Esophagus muscularis mucosa (tissue), 4 donors: Measurements from ENCODE around the gene PPP1R12C. TPM values are rescaled to one million over a fixed set of nuclear protein-coding genes. Genes with fewer than 3 reads are reported as not detected.

ENCODE experiments used
- DNase-seq: peaks from one replicate; pipeline ENCODE4 v3.0.0-alpha.2; 2017; ENCODE audit errors: extremely low spot score
- H3K27ac ChIP-seq, 4 donors: fragments of 200-600 bp; sonication (generic); replicated peaks in 1 of 4; 1 replicate in 3 of 4; 2 replicates in 1 of 4; pipeline ENCODE4 v1.5.1; 2016 to 2019; ENCODE audit warnings: mild to moderate bottlenecking in 1 of 4
- H3K27me3 ChIP-seq, 4 donors: fragments of 200-600 bp; sonication (generic); one replicate each; pipeline versions ENCODE4 v1.5.1 to v1.6.0; 2016 to 2019
- H3K36me3 ChIP-seq, 4 donors: fragments of 200-600 bp; sonication (generic); one replicate each; pipeline ENCODE4 v1.5.1; 2016 to 2019
- H3K4me1 ChIP-seq, 4 donors: fragments of 200-600 bp; sonication (generic); one replicate each; pipeline ENCODE4 v1.5.1; 2016 to 2019
- H3K4me3 ChIP-seq, 4 donors: fragments of 200-600 bp; sonication (generic); 1 replicate in 2 of 4; 2 replicates in 2 of 4; pipeline ENCODE4 v1.5.1; 2016 to 2019; ENCODE audit warnings: mild to moderate bottlenecking in 4 of 4, moderate library complexity in 1 of 4
- H3K9me3 ChIP-seq, 4 donors: fragments of 200-600 bp; sonication (generic); 1 replicate in 3 of 4; 2 replicates in 1 of 4; pipeline ENCODE4 v1.5.1; 2016 to 2019
- EP300 ChIP-seq: sonication (generic); formaldehyde crosslinking; IDR thresholded peaks from one replicate; pipeline ENCODE4 v1.6.1; 2017; ENCODE audit warnings: antibody characterized with exemption
- POLR2A ChIP-seq: fragments of 450-650 bp; IDR thresholded peaks from one replicate; pipeline ENCODE4 v1.6.1; 2017; ENCODE audit warnings: antibody characterized with exemption, moderate library complexity, mild to moderate bottlenecking, low read depth
- POLR2AphosphoS5 ChIP-seq, 2 donors: sonication (generic); formaldehyde crosslinking; IDR thresholded peaks; one replicate each; pipeline ENCODE4 v1.6.1; 2017; ENCODE audit warnings: antibody characterized with exemption in 2 of 2
- WGBS: methylation state at CpG from one replicate; pipeline ENCODE4 v1.1.5; 2018; 5-methylcytosine and 5-hydroxymethylcytosine counted together
- intact Hi-C: fragments of 100-400 bp; cut with DNase I; formaldehyde crosslinking; loops from one replicate; pipeline ENCODE4 v1.15.1; 2023
- total RNA-seq, 4 donors: library from RNA; depleted of rRNA; stranded (reverse); fragments of >200 nt; gene quantifications; one replicate each; pipeline versions ENCODE4 v1.1.0 to v1.2.1, GENCODE V29; 2016
- TF ChIP-seq, protein P1 (sequence below), 3 experiments: fragments of 200-600 bp in 2 of 3; fragments of 450-650 bp in 1 of 3; sonication (generic) in 2 of 3; IDR thresholded peaks; one replicate each; pipeline ENCODE4 v1.5.1; 2017 to 2019; ENCODE audit warnings: antibody characterized with exemption in 3 of 3, mild to moderate bottlenecking in 2 of 3, moderate library complexity in 1 of 3

PPP1R12C gene
- total RNA-seq, 4 donors from 2014 or later, result 257 to 451 (median 351) TPM

DNA sequence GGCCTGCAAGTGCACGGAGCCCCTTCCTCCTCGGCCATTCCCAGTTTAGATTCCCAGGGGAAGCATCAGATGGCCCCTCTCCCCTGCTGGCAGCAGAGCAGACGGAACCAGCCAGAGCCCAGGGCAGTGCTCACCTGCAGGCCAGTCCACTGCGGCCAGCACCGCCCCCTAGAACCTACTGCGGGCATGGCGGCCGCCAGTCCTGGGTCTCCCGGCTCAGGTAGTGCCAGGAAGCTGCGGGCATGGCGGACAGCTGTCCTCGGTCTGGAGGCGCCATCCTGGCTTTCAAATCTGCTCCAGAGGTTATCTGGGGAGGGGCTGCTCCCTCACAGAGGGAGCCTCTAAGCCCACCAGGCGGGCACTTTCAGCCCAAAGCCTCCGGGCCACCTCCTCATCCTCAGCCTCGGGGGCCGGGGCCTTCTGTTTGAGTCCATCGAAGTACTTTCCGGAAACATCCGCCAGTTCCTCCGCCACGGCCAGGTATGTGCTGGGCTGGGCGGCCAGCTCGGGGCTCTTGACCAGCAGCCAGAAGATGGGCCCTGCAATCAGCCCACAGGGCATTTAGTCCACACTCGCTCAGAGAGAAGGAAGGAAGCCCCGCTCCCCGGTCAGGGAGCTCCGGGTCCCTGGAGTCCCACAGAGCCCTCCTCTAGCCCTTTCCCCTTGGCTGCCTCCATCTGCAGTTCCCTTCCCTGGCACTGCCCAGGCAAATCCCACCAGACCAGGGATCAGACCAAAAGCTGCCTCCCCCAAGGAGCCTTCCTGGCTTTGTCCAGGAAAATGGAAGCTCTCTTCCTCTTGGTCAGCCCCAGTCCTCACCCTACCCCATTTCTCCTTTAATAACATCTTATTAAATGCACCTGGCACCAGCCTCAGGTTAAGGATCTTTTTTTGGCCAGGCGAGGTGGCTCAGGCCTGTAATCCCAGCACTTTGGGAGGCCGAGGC lies 72.4 kb downstream of the PPP1R12C start:
- Histone ChIP-seq H3K4me1 (no peaks in the 10 kb centered on the region), H3K27ac (no peak overlapping the region), H3K4me3 (no peak overlapping the region), H3K36me3 (peaks cover 39 to 95% (median 76%) of the 10 kb centered on the region in 4 donors), H3K9me3 (no peaks in the 10 kb centered on the region), H3K27me3 (no peaks in the 10 kb centered on the region)
- WGBS, result 96% methylated on average over 8 of the region's 30 CpGs
- TF ChIP-seq POLR2AphosphoS5 (IDR thresholded peaks at IDR 0.05), result no peak
- TF ChIP-seq, protein P1, sequence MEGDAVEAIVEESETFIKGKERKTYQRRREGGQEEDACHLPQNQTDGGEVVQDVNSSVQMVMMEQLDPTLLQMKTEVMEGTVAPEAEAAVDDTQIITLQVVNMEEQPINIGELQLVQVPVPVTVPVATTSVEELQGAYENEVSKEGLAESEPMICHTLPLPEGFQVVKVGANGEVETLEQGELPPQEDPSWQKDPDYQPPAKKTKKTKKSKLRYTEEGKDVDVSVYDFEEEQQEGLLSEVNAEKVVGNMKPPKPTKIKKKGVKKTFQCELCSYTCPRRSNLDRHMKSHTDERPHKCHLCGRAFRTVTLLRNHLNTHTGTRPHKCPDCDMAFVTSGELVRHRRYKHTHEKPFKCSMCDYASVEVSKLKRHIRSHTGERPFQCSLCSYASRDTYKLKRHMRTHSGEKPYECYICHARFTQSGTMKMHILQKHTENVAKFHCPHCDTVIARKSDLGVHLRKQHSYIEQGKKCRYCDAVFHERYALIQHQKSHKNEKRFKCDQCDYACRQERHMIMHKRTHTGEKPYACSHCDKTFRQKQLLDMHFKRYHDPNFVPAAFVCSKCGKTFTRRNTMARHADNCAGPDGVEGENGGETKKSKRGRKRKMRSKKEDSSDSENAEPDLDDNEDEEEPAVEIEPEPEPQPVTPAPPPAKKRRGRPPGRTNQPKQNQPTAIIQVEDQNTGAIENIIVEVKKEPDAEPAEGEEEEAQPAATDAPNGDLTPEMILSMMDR (IDR thresholded peaks at IDR 0.05), result no peak
- TF ChIP-seq POLR2A, result no peak
- no peak for TF ChIP-seq EP300
- no peak for DNase-seq
- intact Hi-C loops, result no loop called here

DNA sequence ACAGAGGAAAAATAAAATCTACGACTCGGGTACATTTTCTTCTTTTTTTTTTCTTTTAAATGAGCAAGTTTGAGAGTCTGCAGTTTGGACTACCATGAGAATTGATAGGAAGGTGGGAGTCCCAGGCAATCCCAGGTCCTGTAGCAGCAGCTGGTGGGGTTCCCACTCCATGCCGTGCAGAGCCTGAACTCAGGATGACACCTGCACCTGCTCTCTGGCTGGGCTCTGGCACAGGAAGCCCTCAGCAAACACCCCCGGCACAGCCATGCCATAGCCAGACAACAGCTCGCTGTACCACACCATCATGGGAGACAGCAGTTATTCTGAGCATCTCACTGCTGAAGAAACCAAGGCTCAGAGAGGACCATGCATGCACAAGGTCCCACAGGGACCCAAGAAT lies 73.2 kb downstream of the PPP1R12C start:
- H3K36me3 ChIP-seq, result peaks cover 39 to 88% (median 73%) of the 10 kb centered on the region in 4 donors
- 87% methylated on average over 5 of the region's 5 CpGs for WGBS
- DNase-seq, result no peak

DNA sequence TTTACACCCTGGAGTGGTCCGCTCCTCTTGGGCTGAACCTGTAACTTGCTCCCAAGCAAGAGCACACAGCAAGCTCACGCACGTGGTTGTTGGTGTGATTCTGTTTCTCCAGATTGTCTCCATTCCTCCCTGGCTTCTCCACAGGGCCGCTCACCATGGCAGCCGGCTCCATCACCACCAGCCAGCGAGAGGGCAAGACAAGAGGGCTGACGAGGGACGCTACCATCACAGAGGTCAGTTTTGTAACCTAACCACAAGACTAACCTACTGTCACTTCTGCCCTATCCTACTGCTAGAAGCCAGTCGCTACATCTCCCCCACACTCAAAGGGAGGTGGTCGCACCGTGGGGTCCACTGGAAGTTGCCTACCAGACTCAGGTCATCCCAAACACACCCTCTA lies 74.7 kb downstream of the PPP1R12C start:
- no peak overlapping the region for H3K27ac ChIP-seq
- TF ChIP-seq, protein P1 (IDR thresholded peaks at IDR 0.05), result no peak
- TF ChIP-seq POLR2A (no peak), EP300 (no peak), POLR2AphosphoS5 (IDR thresholded peaks at IDR 0.05) (no peak)
- intact Hi-C loops, result no loop called here
- no peaks in the 10 kb centered on the region for H3K27me3 ChIP-seq
- no peaks in the 10 kb centered on the region for H3K4me1 ChIP-seq
- no peaks in the 10 kb centered on the region for H3K9me3 ChIP-seq
- H3K4me3 ChIP-seq, result no peak overlapping the region
- WGBS, result 92% methylated on average over 11 of the region's 11 CpGs
- peaks cover 25 to 72% (median 57%) of the 10 kb centered on the region in 4 donors for H3K36me3 ChIP-seq
- no peak for DNase-seq

More for the DNA sequence above, 73.2 kb downstream of the PPP1R12C start:
- TF ChIP-seq POLR2A (no peak), EP300 (no peak)
- TF ChIP-seq, protein P1 (IDR thresholded peaks at IDR 0.05), result no peak
- no peak overlapping the region for H3K4me3 ChIP-seq
- intact Hi-C loops, result no loop called here
- no peaks in the 10 kb centered on the region for H3K4me1 ChIP-seq
- H3K9me3 ChIP-seq, result no peaks in the 10 kb centered on the region
- no peak overlapping the region for H3K27ac ChIP-seq
- H3K27me3 ChIP-seq, result no peaks in the 10 kb centered on the region

DNA sequence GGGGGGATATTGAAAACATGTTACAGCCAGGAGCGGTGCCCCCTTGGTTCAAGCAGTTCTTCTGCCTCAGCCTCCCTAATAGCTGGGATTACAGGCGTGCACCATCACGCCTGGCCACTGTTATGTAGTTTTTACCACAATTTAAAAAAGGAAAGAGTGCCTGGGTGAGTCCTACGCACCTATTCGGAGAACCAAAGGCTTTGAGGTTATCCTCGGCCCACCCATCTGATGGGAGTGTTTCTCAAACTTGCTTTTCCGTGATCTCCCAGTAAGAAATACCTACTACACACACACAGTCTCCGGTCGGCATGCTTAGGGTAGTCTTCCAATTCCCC lies 75.1 kb downstream of the PPP1R12C start:
- Histone ChIP-seq H3K4me3 (no peak overlapping the region), H3K27me3 (no peaks in the 10 kb centered on the region), H3K27ac (no peak overlapping the region), H3K4me1 (no peaks in the 10 kb centered on the region), H3K36me3 (peaks cover 21 to 68% (median 53%) of the 10 kb centered on the region in 4 donors), H3K9me3 (no peaks in the 10 kb centered on the region)
- no peak for DNase-seq
- TF ChIP-seq POLR2AphosphoS5 (IDR thresholded peaks at IDR 0.05) (no peak), POLR2A (no peak), EP300 (no peak)
- TF ChIP-seq, protein P1 (IDR thresholded peaks at IDR 0.05), result no peak
- 88% methylated on average over 7 of the region's 9 CpGs for WGBS
- intact Hi-C loops, result no loop called here
